Measurements from ENCODE around the gene ACRBP.
"Not testable (repeated sequence)": the region's sequence is repeated elsewhere in the genome, so short reads cannot be mapped to it uniquely, and the experiment has no call there.

Gene ACRBP

GRCh38 chr12:6618483-6619225 lies 28.6 kb downstream of the ACRBP start:
- in situ Hi-C loops (cut with MboI; ENCODE audit: low sequenced_read_pairs): loop anchor here (10.0 kb wide), 1 partner anchor 206 kb away; the partner anchor contains the start of genes GPR162 and P3H3

- in situ Hi-C loops (cut with MboI; ENCODE audit: low sequenced_read_pairs): loop anchor here (10.0 kb wide), 1 partner anchor 209 kb away; the partner anchor contains the start of genes GPR162 and P3H3
Measured at GRCh38 chr12:6615802-6616201, 31.4 kb downstream of the ACRBP start.

GRCh38 chr12:6614513-6615172 lies 32.6 kb downstream of the ACRBP start:
- in situ Hi-C loops (cut with MboI; ENCODE audit: low sequenced_read_pairs): loop anchor here (10.0 kb wide), 1 partner anchor 210 kb away; the partner anchor contains the start of genes GPR162 and P3H3

- in situ Hi-C loops (cut with MboI; ENCODE audit: low sequenced_read_pairs): loop anchor here (10.0 kb wide), 1 partner anchor 211 kb away; the partner anchor contains the start of genes GPR162 and P3H3
Measured at GRCh38 chr12:6613776-6614512, 33.3 kb downstream of the ACRBP start.

DNA sequence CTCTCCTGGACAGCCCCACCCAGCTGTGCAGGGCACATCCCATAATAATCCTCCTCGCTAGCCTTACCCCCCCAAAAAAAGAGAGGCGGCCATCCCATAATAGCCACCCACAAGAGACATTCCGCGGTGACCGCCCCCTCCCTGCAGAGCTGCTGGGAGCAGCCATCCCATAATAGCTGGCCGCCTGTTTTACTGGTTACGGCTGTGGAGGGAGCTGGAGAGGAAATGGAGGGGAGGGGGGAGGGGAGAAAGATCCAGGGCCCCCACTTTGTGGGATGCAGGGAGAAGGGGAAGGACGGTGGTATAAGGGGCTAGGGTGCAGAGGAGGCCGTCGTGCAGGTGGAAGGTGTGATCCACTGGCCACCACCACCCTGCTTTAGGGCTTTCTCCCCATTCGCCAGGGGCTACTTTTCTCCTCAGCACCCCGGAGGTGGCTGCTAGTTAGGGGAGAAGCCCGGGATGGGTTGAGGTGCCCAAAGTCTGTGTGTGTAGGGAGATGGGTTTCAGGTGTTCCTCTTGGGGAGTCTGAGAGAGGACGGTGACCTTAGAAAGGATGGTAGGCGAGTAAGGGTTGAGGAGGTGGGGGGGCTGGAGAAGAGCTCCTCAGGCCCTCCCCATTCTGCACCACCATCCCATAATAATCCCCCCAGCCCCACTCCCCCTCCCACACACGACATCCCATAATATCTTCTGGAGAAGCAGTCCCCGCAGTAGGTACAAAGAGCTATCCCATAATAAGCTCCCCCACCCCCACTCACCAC lies 34.0 kb downstream of the ACRBP start:
- in situ Hi-C loops (cut with MboI; ENCODE audit: low sequenced_read_pairs): loop anchor here (10.0 kb wide), 1 partner anchor 212 kb away; the partner anchor contains the start of genes GPR162 and P3H3

DNA sequence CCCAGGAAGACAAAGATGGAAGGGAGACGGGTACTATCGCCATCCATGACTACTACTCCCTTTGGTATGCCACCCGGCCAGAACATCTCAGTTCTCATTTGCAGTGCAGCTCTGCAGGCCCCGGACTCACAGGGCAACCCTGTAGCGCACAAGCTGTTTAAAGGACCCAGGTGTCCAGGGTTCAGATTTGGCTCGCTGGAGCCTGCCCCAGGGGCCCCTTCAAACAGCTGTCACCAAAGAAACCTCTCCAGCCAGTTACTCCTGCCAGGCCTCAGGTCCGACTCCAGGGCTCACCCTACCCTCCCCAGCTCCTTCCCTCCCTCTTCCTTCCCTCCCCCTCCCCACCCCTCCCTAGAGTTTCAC lies 34.6 kb downstream of the ACRBP start:
- in situ Hi-C loops (cut with MboI; ENCODE audit: low sequenced_read_pairs): loop anchor here (10.0 kb wide), 1 partner anchor 212 kb away; the partner anchor contains the start of genes GPR162 and P3H3

- in situ Hi-C loops (cut with MboI; ENCODE audit: low sequenced_read_pairs): loop anchor here (10.0 kb wide), 1 partner anchor 213 kb away; the partner anchor contains the start of genes GPR162 and P3H3
Measured at GRCh38 chr12:6612247-6612646, 35.0 kb downstream of the ACRBP start.

GRCh38 chr12:6608592-6609281 lies 38.5 kb downstream of the ACRBP start:
- in situ Hi-C loops (cut with MboI; ENCODE audit: low sequenced_read_pairs): no loop called here

GRCh38 chr12:6607751-6608591 lies 39.3 kb downstream of the ACRBP start:
- in situ Hi-C loops (cut with MboI; ENCODE audit: low sequenced_read_pairs): no loop called here

GRCh38 chr12:6606331-6607131 lies 40.7 kb downstream of the ACRBP start:
- in situ Hi-C loops (cut with MboI; ENCODE audit: low sequenced_read_pairs): no loop called here

DNA sequence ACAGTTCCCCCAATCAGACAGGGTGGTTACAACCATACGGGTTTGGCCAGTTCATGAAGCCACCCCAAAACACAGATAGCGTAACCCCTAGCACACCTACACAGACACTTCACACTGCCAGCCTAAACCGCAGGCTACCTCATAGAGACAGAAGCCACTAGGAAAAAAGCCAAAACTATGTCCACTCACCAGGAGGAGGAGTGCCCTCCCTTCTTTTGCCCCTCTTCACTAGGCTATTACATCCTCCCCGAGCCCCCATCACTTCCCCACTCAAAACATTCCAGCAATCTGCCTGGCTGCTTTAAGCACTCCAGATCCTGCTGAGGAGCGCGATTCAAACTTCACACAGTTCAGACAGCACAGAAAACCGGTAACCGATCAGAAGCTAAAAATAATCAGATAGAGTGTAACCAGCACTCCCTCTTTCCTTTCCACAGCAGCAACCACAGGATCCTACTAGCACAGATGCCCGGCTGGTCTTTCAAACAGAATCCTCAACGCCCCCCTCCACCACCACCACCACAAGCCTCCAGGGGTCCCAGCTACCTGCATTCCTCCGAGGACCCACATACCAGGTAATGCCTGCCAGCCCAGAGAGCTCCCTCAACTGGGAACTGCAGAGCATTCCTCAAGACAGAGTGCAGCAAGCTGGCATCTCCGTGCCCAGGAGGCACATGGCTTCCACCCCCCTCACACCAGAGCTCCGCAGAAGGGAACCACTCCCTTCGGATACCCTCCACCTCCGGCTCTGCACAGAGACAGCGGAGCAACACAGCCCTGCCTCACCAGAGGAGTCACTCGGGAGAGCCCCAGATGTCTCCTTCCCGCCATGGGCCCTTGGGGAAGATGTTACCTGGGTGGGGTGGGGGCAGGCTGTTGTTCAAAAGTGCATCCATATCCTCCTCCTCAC lies 41.6 kb downstream of the ACRBP start:
- in situ Hi-C loops (cut with MboI; ENCODE audit: low sequenced_read_pairs): no loop called here

GRCh38 chr12:6604259-6605029 lies 42.8 kb downstream of the ACRBP start:
- in situ Hi-C loops (cut with MboI; ENCODE audit: low sequenced_read_pairs): no loop called here

GRCh38 chr12:6603095-6603567 lies 44.1 kb downstream of the ACRBP start:
- in situ Hi-C loops (cut with MboI; ENCODE audit: low sequenced_read_pairs): no loop called here

DNA sequence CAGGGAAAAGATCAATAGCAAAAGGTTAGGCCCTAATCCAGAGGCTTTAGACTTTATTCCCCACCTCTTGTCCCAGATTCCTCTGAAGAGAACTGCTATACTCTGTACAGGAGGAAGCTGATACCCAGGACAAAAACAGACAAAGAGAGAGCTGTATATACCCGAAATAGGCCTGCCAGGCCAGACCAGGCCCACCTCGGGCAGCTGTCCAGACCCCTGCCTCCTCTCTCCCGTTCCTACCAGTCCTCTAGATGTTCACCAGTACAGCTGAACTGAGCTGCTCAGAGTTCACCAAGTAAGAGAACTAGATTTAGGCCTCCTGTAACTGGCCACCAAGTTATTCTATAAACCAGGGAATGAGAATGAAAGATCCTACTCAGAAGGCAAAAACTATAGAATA lies 44.7 kb downstream of the ACRBP start:
- in situ Hi-C loops (cut with MboI; ENCODE audit: low sequenced_read_pairs): no loop called here

- in situ Hi-C loops (cut with MboI; ENCODE audit: low sequenced_read_pairs): not testable (repeated sequence)
Measured at GRCh38 chr12:6595673-6596072, 51.6 kb downstream of the ACRBP start.

DNA sequence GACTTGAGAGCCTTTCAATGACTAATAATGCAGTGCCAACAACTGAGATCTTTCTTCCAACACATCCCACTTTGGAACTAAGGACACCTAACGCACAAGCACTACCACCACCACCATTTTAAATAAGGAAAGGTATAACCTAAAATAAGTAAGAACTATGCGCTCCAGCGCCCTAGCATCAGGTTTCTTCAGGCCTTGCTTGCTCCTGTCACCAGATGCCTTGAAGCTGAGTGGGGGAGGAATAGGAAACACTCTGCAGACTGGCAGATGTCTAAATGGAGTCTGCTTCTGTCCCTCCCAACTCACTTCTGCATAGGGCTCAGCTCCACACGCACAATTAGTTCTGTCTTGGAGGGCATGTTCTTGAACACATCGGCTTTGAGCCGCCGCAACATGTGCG lies 55.1 kb downstream of the ACRBP start:
- in situ Hi-C loops (cut with MboI; ENCODE audit: low sequenced_read_pairs): no loop called here
